ENCODE measurements around the gene EXOC6B. TPM values are rescaled to one million over a fixed set of nuclear protein-coding genes. Genes with fewer than 3 reads are reported as not detected.

Gene EXOC6B
- total and polyA plus RNA-seq, 9 of the 15 experiments (the other 6 are each of a cell fraction or from before 2014, with no cell fraction given) = 0.28 to 4.2 (median 2.0) TPM

GRCh38 chr2:72543497-72544216 lies 282.2 kb downstream of the EXOC6B start (continued):
- TF ChIP-seq FIP1L1 (IDR thresholded peaks at IDR 0.05; ENCODE audit: low read depth, low read length, poor library complexity, severe bottlenecking) (no peak), HDAC8 (tag; IDR thresholded peaks at IDR 0.05) (no peak), ZNF121 (CRISPR knock-in tag; conservative IDR thresholded peaks at IDR 0.05) (no peak), HBP1 (CRISPR knock-in tag; IDR thresholded peaks at IDR 0.05) (0 out of 2 replicates have a peak, but pooled peaks have one; percentile 39), AFF4 (CRISPR knock-in tag; IDR thresholded peaks at IDR 0.05) (no peak), ZNF140 (CRISPR knock-in tag; IDR thresholded peaks at IDR 0.05) (no peak), ZNF766 (CRISPR knock-in tag; conservative IDR thresholded peaks at IDR 0.05) (peak; percentile 83), ZBED1 (IDR thresholded peaks at IDR 0.05) (0 out of 2 replicates have a peak, but pooled peaks have one; percentile 62), MEF2A (IDR thresholded peaks at IDR 0.05; ENCODE audit: control insufficient read depth, low read depth, low read length) (no peak), CXXC5 (CRISPR knock-in tag; IDR thresholded peaks at IDR 0.05) (peak; percentile 65), MIER1 (IDR thresholded peaks at IDR 0.05; ENCODE audit: low read depth) (no peak), WHSC1 (IDR thresholded peaks at IDR 0.05; ENCODE audit: low read length) (no peak), ZBTB34 (CRISPR knock-in tag; IDR thresholded peaks at IDR 0.05) (no peak), BRCA1 (IDR thresholded peaks at IDR 0.05) (no peak), BRCA1 (CRISPR knock-in tag; IDR thresholded peaks at IDR 0.05) (no peak), ZBTB8A (IDR thresholded peaks at IDR 0.05; ENCODE audit: partially characterized antibody) (no peak), NUFIP1 (IDR thresholded peaks at IDR 0.05; ENCODE audit: partially characterized antibody) (no peak), CAMTA2 (CRISPR knock-in tag; conservative IDR thresholded peaks at IDR 0.05) (no peak), SRSF1 (IDR thresholded peaks at IDR 0.05; ENCODE audit: low read depth, low read length) (no peak), SMAD4 (CRISPR knock-in tag; conservative IDR thresholded peaks at IDR 0.05) (peak; percentile 96), ZNF79 (CRISPR knock-in tag; IDR thresholded peaks at IDR 0.05; ENCODE audit: low read depth) (no peak), CCNT2 (IDR thresholded peaks at IDR 0.05; ENCODE audit: borderline replicate concordance, extremely low read depth, insufficient read length, low read depth, low read length) (peak; percentile 97), FOXP1 (CRISPR knock-in tag; IDR thresholded peaks at IDR 0.05) (no peak), ZNF695 (CRISPR knock-in tag; IDR thresholded peaks at IDR 0.05) (no peak)

Data from K562 (cell line).